ENCODE data around the gene DTNBP1.
"Not testable (repeated sequence)": the region's sequence is repeated elsewhere in the genome, so short reads cannot be mapped to it uniquely, and the experiment has no call there.

DTNBP1 gene

DNA sequence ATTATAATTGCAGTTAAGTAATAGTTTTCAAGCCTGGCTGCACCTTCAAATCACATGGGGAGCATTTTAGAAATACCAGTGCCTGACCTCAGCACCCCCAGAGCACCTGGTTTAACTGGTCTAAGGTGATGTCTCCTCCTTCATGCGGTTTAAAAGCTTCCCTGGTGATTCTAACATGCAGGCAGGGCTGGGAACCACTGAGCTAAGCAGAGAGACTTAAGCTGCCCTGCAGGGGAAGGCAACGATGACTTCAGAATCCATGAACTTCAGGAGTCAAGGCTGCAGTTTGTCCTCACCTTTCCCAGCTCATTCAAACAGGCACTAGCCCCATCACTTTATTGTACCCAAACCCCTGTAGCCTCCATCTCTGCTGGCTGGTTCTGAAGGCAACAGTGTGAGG, 6.1 kb upstream of the DTNBP1 start:
- FAIRE-seq (no peak), DNase-seq (ENCODE audit: insufficient read length, low spot score) (no peak)
- no peak for TF ChIP-seq CTCF (IDR thresholded peaks at IDR 0.05; ENCODE audit: insufficient read depth, missing control alignments)

- DNase-seq (ENCODE audit: insufficient read length, low spot score); FAIRE-seq: not testable (repeated sequence)
Observed at GRCh38 chr6:15666896-15667295, 4.1 kb upstream of the DTNBP1 start.

DNA sequence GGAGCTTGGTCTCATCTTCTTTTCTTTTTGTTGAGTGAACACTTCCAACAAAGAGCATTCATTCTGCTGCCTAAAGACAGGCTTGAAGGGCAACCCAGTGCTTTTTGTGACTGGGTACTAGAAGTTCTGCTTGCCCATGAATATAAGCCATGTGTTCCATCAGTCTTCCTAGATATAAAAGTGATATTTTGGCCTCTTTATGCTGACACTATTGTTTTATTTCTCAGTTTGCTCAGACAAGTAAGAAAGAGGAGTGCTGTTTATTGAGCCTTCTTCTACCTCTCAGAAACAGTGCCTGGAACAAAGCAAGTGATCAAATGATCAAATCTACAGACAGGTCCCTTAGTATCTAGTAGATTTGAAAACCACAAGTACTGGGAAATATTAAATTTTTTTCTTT, 2.4 kb upstream of the DTNBP1 start:
- DNase-seq (ENCODE audit: insufficient read length, low spot score) (no peak), FAIRE-seq (no peak)
- no peak for TF ChIP-seq CTCF (IDR thresholded peaks at IDR 0.05; ENCODE audit: insufficient read depth, missing control alignments)

GRCh38 chr6:15663130-15663871, 473 bp upstream of the DTNBP1 start:
- FAIRE-seq (no peak), DNase-seq (ENCODE audit: insufficient read length, low spot score) (no peak)
- TF ChIP-seq CTCF (IDR thresholded peaks at IDR 0.05; ENCODE audit: insufficient read depth, missing control alignments): no peak

DNA sequence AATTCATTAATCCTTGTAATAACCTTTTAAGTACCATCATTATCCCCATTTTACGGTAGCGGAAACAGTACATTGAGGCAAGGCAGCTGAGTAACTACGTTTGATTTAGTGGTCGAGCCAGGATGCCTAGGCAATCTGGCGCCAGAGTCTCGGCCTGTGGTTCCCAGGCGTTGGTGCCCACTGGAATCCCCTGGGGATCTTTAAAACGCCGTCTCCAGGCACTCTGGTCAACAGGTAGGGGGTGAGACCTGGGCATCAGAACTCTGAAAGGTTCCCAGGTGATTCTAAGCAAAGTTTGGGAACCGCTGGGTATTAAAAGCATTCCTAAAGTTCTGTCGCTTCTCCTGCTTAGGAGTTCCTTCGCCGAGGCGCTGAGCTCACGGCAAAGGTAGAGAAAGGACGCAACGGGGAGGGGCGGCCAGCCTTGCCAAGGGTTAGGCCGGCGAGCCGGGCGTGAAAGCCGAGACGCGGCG, 939 bp downstream of the DTNBP1 start:
- TF ChIP-seq CTCF (IDR thresholded peaks at IDR 0.05; ENCODE audit: insufficient read depth, missing control alignments): no peak
- no peak for DNase-seq (ENCODE audit: insufficient read length, low spot score)
- no peak for FAIRE-seq

DNA sequence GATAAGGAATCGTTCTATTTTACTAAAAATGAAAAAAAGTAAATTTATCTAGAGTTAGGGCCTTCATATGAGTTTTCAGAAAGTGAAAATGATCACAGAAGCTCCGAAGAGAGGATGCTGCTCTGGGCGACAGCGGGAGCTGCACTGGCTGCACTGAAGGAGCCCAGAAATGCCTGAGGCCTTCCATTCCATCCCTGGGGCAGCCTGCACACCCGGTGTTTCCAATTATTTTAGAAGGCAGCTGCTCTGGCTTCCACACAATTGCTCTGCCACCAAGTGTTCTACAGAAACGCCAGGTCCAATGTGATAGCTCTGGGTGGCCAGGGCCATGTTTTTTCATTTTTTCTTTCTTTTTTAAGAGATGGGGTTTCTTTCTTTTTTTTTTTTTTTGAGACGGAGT, 3.6 kb downstream of the DTNBP1 start:
- DNase-seq (ENCODE audit: insufficient read length, low spot score): no peak
- FAIRE-seq: no peak
- TF ChIP-seq CTCF (IDR thresholded peaks at IDR 0.05; ENCODE audit: insufficient read depth, missing control alignments): no peak

- DNase-seq (ENCODE audit: insufficient read length, low spot score): no peak
- FAIRE-seq: no peak
- no peak for TF ChIP-seq CTCF (IDR thresholded peaks at IDR 0.05; ENCODE audit: insufficient read depth, missing control alignments)
Observed at GRCh38 chr6:15658181-15658744, 4.6 kb downstream of the DTNBP1 start.

All from D721Med (cell line).